Muscle of leg (tissue), 11 donors: ENCODE data around the gene CAMTA1. TPM values are rescaled to one million over a fixed set of nuclear protein-coding genes. Genes with fewer than 3 reads are reported as not detected.

Source experiments
- DNase-seq: peaks from one replicate; pipeline ENCODE4 v3.0.0; 2013
- H3K27ac ChIP-seq: one replicate; pipeline ENCODE4 v1.5.1; 2013; ENCODE audit warnings: mild to moderate bottlenecking, low read length, control low read depth
- H3K27me3 ChIP-seq: one replicate; pipeline ENCODE4 v1.6.1; 2013; ENCODE audit warnings: low read length; ENCODE audit not compliant: control insufficient read depth, insufficient read depth
- H3K36me3 ChIP-seq: one replicate; pipeline ENCODE4 v1.6.1; 2013; ENCODE audit warnings: low read length; ENCODE audit not compliant: control insufficient read depth, insufficient read depth
- H3K4me1 ChIP-seq: one replicate; pipeline ENCODE4 v1.6.1; 2013; ENCODE audit warnings: low read length; ENCODE audit not compliant: control insufficient read depth, insufficient read depth
- H3K4me3 ChIP-seq: one replicate; pipeline ENCODE4 v1.5.1; 2013; ENCODE audit warnings: low read length, control low read depth
- H3K9me3 ChIP-seq: replicated peaks from 2 replicates; pipeline ENCODE4 v1.6.1; 2013; ENCODE audit warnings: low read depth, low read length; ENCODE audit not compliant: control insufficient read depth
- WGBS: methylation state at CpG from one replicate; pipeline ENCODE4 v1.1.5; 2013; ENCODE audit warnings: missing lambda C conversion rate; ENCODE audit not compliant: insufficient coverage; 5-methylcytosine and 5-hydroxymethylcytosine counted together
- polyA plus RNA-seq, 8 donors: library from polyadenylated mRNA; unstranded; fragments of 120-200 nt; gene quantifications; one replicate each; pipeline versions ENCODE4 v1.2.1 to v1.2.3, GENCODE V29; 2013; ENCODE audit warnings: inconsistent platforms in 1 of 8, low replicate concordance in 1 of 8; ENCODE audit not compliant: insufficient read length in 8 of 8, insufficient read depth in 1 of 8
- total RNA-seq: library from RNA; stranded (reverse); fragments of 120-200 nt; gene quantifications from one replicate; pipeline ENCODE4 v1.2.4, GENCODE V29; 2013

CAMTA1 gene
- total and polyA plus RNA-seq, 9 donors = 36.4 to 56.4 (median 47.7) TPM

- peaks cover 25% of the 10 kb centered on the region for H3K4me1 ChIP-seq
- H3K9me3 ChIP-seq = no peaks in the 10 kb centered on the region
- DNase-seq = no peak
- no peak overlapping the region for H3K27ac ChIP-seq
- 62% methylated on average over 17 of the region's 22 CpGs for WGBS
- H3K27me3 ChIP-seq = no peaks in the 10 kb centered on the region
- H3K4me3 ChIP-seq = no peak overlapping the region
- peaks cover 2% of the 10 kb centered on the region for H3K36me3 ChIP-seq
Measured at GRCh38 chr1:7717748-7718368, 932.6 kb downstream of the CAMTA1 start.

GRCh38 chr1:7719468-7720094 lies 934.3 kb downstream of the CAMTA1 start:
- Histone ChIP-seq H3K36me3 (no peaks in the 10 kb centered on the region), H3K4me3 (no peak overlapping the region), H3K4me1 (peaks cover 25% of the 10 kb centered on the region), H3K27me3 (no peaks in the 10 kb centered on the region), H3K27ac (peak overlapping the region; percentile 29), H3K9me3 (no peaks in the 10 kb centered on the region)
- 56% methylated on average over 2 of the region's 8 CpGs for WGBS
- peak; percentile 42 for DNase-seq

GRCh38 chr1:7721940-7722669 lies 936.9 kb downstream of the CAMTA1 start:
- H3K4me1 ChIP-seq = peaks cover 38% of the 10 kb centered on the region
- no peaks in the 10 kb centered on the region for H3K36me3 ChIP-seq
- no peaks in the 10 kb centered on the region for H3K9me3 ChIP-seq
- H3K27ac ChIP-seq = peak overlapping the region; percentile 62
- peak; percentile 38 for DNase-seq
- no peak overlapping the region for H3K4me3 ChIP-seq
- WGBS = no CpG with 5 or more reads among the region's 5 CpGs
- no peaks in the 10 kb centered on the region for H3K27me3 ChIP-seq

GRCh38 chr1:7722670-7723012 lies 937.4 kb downstream of the CAMTA1 start:
- no CpG with 5 or more reads among the region's 2 CpGs for WGBS
- Histone ChIP-seq H3K27ac (peak overlapping the region; percentile 20), H3K27me3 (no peaks in the 10 kb centered on the region)

GRCh38 chr1:7726623-7727022 lies 941.4 kb downstream of the CAMTA1 start:
- WGBS = 27% methylated on average over 6 of the region's 7 CpGs
- peak; percentile 60 for DNase-seq
- Histone ChIP-seq H3K27me3 (no peaks in the 10 kb centered on the region), H3K27ac (no peak overlapping the region), H3K4me1 (peaks cover 22% of the 10 kb centered on the region), H3K36me3 (no peaks in the 10 kb centered on the region), H3K9me3 (no peaks in the 10 kb centered on the region), H3K4me3 (no peak overlapping the region)

More at GRCh38 chr1:7722670-7723012, 937.4 kb downstream of the CAMTA1 start:
- Histone ChIP-seq H3K36me3 (no peaks in the 10 kb centered on the region), H3K9me3 (no peaks in the 10 kb centered on the region), H3K4me3 (no peak overlapping the region), H3K4me1 (peaks cover 38% of the 10 kb centered on the region)
- peak; percentile 22 for DNase-seq

GRCh38 chr1:7727809-7728471 lies 942.7 kb downstream of the CAMTA1 start:
- 64% methylated on average over 13 of the region's 14 CpGs for WGBS
- no peak for DNase-seq
- Histone ChIP-seq H3K4me3 (no peak overlapping the region), H3K4me1 (peaks cover 13% of the 10 kb centered on the region), H3K27ac (no peak overlapping the region), H3K9me3 (no peaks in the 10 kb centered on the region), H3K36me3 (no peaks in the 10 kb centered on the region), H3K27me3 (no peaks in the 10 kb centered on the region)

GRCh38 chr1:7729761-7730160 lies 944.5 kb downstream of the CAMTA1 start:
- Histone ChIP-seq H3K36me3 (no peaks in the 10 kb centered on the region), H3K9me3 (no peaks in the 10 kb centered on the region), H3K27me3 (no peaks in the 10 kb centered on the region), H3K4me1 (peaks cover 13% of the 10 kb centered on the region), H3K4me3 (no peak overlapping the region), H3K27ac (no peak overlapping the region)
- 100% methylated on average over 1 of the region's 5 CpGs for WGBS
- no peak for DNase-seq

- H3K27me3 ChIP-seq = no peaks in the 10 kb centered on the region
- H3K9me3 ChIP-seq = no peaks in the 10 kb centered on the region
- no peak overlapping the region for H3K27ac ChIP-seq
- WGBS = 72% methylated on average over 13 of the region's 19 CpGs
- H3K36me3 ChIP-seq = peaks cover 9% of the 10 kb centered on the region
- H3K4me3 ChIP-seq = no peak overlapping the region
- H3K4me1 ChIP-seq = no peaks in the 10 kb centered on the region
- DNase-seq = no peak
Measured at GRCh38 chr1:7732331-7732730, 947.1 kb downstream of the CAMTA1 start.

GRCh38 chr1:7733276-7733675 lies 948.0 kb downstream of the CAMTA1 start:
- no peak overlapping the region for H3K4me3 ChIP-seq
- H3K9me3 ChIP-seq = no peaks in the 10 kb centered on the region
- H3K27me3 ChIP-seq = no peaks in the 10 kb centered on the region
- WGBS = no CpG with 5 or more reads among the region's 2 CpGs
- H3K27ac ChIP-seq = no peak overlapping the region
- H3K4me1 ChIP-seq = no peaks in the 10 kb centered on the region
- DNase-seq = no peak
- H3K36me3 ChIP-seq = peaks cover 18% of the 10 kb centered on the region

GRCh38 chr1:7738044-7738443 lies 952.8 kb downstream of the CAMTA1 start:
- Histone ChIP-seq H3K4me1 (no peaks in the 10 kb centered on the region), H3K36me3 (peaks cover 33% of the 10 kb centered on the region), H3K9me3 (no peaks in the 10 kb centered on the region), H3K4me3 (no peak overlapping the region), H3K27me3 (no peaks in the 10 kb centered on the region), H3K27ac (no peak overlapping the region)
- 96% methylated on average over 4 of the region's 6 CpGs for WGBS
- DNase-seq = no peak
